ENCODE results near the gene PPP1R14B.

The PPP1R14B gene

GRCh38 chr11:64246871-64247728 is at the start of gene PPP1R14B:
Gene PPP1R14B, minus strand, starts transcription at chr11:64246943. Its CDS starts 270 bp downstream, at chr11:64246673.
- DNase-seq: peak; percentile 75

DNA sequence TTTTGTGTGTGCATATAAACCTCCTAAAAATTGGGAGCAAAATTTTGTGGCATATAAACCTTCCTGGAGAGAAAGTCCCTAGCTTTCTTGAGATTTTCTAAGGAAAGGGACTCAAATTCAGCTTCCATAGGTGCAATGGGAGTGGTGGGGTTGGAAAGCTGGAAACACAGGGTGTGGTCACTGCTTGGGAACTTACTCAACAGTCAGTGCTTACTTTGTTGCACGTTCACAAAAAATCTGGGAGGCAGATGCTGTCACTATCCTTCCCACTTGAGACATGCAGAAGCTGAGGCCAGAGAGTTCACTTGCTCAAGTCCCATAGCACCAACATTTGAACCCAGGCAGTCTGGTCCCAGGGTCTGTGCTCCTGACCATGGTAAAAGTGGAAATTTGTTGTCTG is 49.5 kb upstream of the PPP1R14B start:
- no peak for DNase-seq

DNA sequence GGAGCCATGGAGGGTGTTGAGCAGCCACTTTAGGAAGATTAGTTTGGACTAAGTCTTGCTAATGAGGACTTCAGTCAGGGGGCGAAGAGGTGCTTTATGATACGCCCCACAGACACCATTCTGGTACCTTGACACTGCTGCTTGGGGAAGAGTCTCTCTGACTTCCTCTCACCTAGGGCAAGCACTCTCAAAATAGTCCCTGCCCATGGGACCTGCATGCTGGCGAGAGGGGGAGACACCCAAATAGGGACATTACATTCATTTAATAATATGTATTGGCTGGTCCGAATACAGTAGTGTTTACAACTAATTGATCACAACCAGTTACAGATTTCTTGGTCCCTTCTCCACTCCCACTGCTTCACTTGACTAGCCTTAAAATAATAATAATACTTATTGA is 49.0 kb upstream of the PPP1R14B start:
- DNase-seq: no peak

DNA sequence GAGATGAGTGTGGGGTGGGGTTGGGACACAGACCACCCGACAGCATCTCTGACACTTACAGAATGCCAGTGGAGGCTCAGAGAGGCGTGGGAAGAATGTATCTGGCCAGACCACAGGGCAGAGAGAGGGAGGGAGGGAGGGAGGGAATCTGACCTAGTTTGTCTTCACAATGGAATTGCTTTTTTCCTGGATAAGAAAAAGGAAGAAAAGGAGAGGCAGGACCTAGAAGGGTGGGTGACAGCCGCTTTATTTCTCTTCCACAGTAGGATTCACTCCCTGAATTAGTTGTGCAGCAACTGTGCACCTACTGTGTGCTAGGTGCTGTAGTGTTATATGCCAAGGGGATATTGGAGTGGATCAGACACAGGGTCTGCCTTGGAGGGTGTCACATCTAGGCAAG is 48.0 kb upstream of the PPP1R14B start:
- no peak for DNase-seq

- DNase-seq: no peak
Measured at GRCh38 chr11:64292460-64293254, 45.9 kb upstream of the PPP1R14B start.

DNA sequence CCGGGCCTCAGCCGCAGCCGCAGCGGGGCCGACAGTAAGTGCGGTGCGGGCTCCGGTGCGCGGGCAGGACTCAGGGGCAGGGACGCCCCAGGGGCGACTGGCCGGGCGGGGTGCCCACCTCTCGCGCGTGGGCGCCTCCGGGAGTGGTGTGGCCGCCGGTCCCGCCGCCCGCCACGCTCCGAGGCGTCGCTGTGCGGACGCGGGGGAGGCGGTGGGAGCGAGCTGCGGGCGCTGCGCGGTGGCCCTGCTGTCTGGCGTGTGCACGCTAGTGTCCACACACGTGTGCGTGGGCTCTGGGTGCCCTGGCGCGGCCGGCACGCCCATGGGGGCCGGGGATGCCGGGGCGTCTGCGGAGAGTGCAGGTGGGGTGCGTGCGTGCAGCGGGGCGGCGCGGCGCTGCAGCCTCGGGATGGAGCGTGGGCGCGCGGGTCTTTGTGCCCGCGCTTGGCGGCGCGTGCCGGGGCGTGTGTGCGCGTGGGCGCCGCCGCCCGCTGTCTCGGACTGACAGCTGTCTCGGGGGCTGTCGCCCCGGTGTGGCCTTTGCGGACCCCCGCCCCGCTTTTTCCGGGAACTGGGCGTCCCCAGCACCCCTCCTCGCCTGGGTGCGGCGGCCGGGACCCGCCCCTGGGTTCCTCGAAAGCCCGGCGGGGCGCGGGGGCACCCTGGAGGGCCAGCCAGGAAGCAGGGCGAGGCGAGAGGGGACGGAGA is 45.2 kb upstream of the PPP1R14B start:
- no peak for DNase-seq

DNA sequence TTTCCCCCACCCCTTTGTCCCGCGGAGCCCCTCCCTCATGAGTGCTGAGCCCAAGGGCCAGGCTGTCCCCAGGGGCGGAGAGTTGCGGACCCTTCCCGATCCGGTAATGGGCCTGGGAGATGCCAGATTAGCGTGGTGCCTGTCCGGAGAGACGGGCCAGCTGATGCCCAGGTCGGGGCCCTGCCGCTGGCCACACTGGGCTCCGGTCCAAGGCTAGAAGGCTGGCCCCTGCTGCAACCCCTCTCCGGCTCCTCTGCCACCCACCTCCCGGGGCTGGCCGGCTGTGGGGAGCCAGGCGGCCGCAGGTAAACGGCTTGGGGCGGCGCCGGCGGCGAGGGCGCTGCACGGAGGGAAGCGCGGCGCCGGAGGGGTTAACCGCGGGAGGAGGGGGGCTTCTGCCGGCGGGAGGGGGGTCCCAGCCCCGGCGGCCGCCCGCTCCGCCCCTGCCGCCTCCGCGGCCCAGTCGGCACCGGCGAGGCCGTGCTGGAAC is 44.6 kb upstream of the PPP1R14B start, which contains the start of gene KCNK4:
KCNK4 (plus strand) TSS at position 41 of the 490 bp plus-strand sequence. CDS start 1,717 bp downstream, outside the sequence.
- no peak for DNase-seq

- DNase-seq: no peak
Measured at GRCh38 chr11:64290352-64291261, 43.9 kb upstream of the PPP1R14B start.

DNA sequence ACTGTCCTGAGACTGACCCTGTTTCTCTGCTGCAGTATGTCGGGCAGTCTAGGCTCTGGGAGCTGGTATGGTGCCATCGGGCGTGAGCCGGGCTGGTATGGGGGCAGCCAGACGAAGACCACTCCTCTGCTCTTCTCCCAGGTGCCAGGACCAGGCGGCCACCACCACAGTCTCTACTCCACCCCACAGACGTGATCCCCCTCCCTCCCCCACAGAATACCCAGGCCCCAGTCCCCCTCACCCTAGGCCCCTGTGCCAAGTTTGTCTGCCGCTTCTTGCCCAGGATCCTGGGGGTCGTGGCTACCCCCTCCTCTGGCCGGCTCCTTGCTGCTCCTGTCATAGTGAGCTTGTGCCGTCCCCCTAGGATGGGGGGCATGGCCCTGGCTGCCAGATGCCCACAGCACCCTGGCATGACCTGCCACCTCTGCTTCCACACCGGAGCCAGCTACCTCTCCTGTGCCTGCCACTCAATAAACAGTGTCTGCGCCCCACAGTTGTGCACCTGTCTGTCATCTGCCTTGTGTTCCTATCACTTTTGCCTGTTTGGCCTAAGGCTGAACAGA is 42.3 kb upstream of the PPP1R14B start:
- DNase-seq: no peak

GRCh38 chr11:64288353-64288750 is 41.6 kb upstream of the PPP1R14B start:
- no peak for DNase-seq

DNA sequence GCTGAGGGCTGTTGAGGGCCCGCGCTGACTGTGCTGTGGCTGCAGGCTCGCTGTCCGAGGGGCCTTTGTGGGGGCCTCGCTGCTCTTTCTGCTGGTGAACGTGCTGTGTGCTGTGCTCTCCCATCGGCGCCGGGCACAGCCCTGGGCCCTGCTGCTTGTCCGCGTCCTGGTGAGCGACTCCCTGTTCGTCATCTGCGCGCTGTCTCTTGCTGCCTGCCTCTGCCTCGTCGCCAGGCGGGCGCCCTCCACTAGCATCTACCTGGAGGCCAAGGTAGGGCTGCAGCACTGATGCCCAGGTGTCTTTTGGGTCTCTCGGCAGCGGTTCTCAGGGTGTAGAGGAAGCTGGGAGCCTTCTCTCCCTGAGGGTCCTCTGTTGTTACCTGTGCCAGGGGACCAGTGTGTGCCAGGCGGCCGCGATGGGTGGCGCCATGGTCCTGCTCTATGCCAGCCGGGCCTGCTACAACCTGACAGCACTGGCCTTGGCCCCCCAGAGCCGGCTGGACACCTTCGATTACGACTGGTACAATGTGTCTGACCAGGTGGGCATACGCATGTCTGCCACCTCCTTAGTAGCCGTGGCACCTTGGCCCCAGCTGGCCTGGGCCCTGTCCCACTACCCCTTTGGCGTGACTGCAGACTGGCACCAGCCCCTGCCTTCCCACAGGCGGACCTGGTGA is 41.1 kb upstream of the PPP1R14B start:
- no peak for DNase-seq

- DNase-seq: no peak
Measured at GRCh38 chr11:64286801-64287159, 40.0 kb upstream of the PPP1R14B start.

DNA sequence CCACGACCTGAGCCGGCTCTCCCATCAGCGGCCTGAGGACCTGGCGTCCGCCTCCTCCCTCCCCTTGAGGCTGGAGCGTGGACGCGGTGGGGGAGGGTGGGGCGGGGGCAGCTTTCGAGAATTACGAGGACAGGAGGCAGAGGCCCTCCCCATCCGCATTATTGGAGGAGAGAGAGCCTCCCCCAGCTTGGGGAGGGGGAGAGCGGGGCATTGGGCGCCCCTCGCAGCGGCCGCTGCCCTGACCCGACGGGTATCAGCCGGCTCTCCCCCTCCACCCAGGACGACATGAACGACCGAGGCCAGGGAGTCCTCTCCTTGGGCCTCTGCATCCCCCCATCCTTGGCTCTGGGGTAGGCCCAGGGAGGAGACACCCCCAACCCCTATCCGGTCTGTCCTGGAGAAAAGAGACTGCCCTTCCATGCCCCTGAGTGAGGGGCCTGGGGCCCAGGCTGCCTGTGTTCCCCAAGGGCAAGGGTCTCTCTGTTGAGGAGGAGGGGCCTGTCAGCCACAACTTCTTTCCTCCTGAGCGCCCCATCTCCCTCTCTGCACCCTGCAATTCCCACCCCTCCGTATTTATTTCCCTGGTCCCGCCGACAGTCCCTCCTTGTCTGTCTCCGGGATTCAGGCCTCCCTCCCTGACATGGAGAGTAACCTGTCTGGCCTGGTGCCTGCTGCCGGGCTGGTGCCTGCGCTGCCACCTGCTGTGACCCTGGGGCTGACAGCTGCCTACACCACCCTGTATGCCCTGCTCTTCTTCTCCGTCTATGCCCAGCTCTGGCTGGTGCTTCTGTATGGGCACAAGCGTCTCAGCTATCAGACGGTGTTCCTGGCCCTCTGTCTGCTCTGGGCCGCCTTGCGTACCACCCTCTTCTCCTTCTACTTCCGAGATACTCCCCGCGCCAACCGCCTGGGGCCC is 39.4 kb upstream of the PPP1R14B start:
- no peak for DNase-seq

DNA sequence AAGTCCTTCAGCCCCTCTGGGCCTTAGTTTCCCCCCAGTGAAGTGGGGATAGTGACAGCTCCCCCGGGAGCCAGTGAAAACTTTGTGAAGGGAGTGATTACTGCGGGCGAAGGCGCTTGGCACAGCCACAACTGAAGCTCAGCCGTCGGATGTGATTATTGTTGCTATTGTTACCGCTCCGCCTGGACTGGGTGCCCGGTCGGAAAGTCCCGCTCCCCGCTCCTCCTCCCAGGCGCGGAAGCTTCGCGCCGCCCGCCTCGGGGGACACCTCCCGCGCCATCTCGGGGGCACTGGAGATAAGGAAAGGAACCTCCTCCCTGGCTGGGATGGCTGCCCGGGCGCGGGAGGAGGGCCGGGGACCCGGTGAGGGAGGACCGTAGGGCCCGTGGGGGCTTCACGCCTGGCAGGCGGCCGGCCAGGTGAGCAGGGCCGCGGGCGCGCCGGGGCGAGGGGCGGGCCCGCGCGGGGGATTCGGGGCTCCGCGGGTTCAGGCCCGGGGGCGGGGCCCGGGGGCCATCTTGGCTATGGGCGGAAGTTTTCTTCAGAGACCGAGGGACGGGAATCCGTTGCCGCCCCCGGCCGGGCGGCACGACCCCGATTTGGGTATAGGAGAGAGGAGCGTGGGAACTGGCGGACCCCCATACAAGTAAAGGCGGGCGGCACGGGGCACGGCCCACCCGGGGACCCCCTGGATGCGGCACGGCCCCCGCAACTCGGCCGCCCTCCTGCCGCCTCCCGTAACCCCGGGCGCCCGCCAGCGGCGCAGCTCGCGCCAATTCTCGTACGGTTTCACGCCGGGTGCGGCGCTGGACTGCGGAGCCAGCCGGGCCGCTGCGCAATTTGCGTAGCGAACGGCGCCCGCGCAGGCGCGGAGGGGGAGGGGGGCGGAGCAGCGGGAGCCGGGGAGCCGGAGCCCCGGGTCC is 38.5 kb upstream of the PPP1R14B start, which contains the start of gene GPR137:
GPR137 (plus strand) TSS at position 887 of the 923 bp plus-strand sequence. CDS start 677 bp downstream, outside the sequence.
- DNase-seq: peak; percentile 57

DNA sequence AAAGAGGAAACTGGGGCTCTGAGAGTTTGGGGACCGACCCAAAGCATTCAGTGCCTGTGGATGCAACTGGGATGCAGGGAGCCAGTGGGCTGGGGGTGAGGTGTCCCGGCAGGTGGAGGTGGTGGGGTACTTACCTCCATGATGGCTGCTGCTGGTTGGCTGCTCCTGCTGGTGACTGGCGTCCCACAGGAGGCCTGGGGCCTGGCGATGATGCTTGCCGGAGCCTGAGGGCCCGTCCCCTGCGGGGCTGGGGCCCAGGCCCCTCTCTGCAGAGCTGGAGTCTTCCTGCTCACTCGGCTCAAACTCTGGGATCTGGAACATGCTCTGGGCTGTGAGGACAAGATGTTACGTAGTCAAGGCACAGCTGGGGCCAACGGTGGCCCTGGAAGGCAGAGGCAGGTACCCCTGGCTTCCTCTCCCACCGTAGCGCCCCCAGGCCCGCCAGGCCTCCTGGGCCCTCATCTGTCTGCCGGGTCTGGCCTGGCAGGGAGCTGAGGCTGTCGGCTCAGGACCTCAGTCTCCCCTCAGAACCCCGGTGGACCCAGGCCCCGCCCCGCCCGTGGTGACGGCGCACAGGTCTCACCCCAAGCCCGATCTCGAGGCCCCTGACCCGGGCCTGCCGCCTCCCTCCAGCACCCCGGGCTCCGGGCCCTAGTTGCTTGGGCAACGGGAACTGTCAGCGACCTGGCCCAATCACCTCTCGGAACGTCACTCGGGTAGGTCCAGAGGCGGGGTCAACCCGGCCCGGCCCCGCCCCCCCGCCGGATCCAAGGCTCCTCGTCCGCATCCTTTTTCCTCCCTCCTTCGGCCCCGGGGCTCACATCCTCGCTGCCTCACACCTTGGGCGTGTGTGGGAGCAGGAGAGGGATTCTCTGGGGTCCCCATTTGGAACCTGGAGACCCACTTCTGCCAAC is 37.6 kb upstream of the PPP1R14B start, which contains the start of gene BAD:
BAD (minus strand) TSS at position 618 of the 914 bp plus-strand sequence; CDS start at position 321, 297 bp downstream.
- DNase-seq: peak; percentile 86

DNA sequence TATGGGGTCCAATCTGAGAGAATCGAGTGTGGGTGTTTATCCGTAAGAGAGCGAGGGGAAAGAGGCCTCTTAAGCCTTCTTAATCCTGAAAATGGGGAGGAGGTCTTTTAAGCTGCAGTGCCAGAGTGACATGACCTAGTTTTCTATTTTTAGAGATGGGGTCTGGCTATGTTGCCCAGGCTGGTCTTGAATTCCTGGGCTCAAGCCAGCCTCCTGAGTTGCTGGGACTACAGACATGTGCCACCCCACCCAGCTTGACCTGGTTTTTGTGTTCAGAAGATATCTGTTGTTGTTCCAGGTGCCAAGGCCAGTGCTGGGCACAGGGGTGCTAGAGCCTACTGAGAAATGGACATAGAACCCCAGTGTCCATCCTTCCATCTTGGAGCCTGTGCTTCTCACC is 36.3 kb upstream of the PPP1R14B start:
- no peak for DNase-seq

Measured in NCI-H446 treated with DMSO at 0.1 percent for 48 hours (cell line).